Stomach smooth muscle (tissue), 2 donors: Measurements from ENCODE around the gene PAK6.
A peak's percentile ranks its signal among the peaks of the same experiment; 100 is the strongest.

Source experiments
- H3K27ac ChIP-seq: one replicate; pipeline ENCODE4 v1.7.0; 2013; ENCODE audit warnings: mild to moderate bottlenecking, low read length, inconsistent platforms
- H3K27me3 ChIP-seq, 2 donors: one replicate each; pipeline ENCODE4 v1.7.0; 2013; ENCODE audit warnings: low read length in 2 of 2; ENCODE audit not compliant: insufficient read depth in 2 of 2, control insufficient read depth in 1 of 2
- H3K36me3 ChIP-seq, 2 donors: one replicate each; pipeline ENCODE4 v1.7.0; 2013; ENCODE audit warnings: low read length in 2 of 2; ENCODE audit not compliant: control insufficient read depth in 2 of 2, insufficient read depth in 2 of 2
- H3K4me1 ChIP-seq: one replicate; pipeline ENCODE4 v1.7.0; 2013; ENCODE audit warnings: low read length; ENCODE audit not compliant: control insufficient read depth, insufficient read depth
- H3K4me3 ChIP-seq, 2 donors: one replicate each; pipeline ENCODE4 v1.7.0; 2013; ENCODE audit warnings: low read length in 2 of 2
- H3K9ac ChIP-seq, 2 donors: one replicate each; pipeline ENCODE4 v1.7.0; 2013; ENCODE audit warnings: low read length in 2 of 2, mild to moderate bottlenecking in 1 of 2
- H3K9me3 ChIP-seq, 2 donors: one replicate each; pipeline ENCODE4 v1.7.0; 2013; ENCODE audit warnings: low read length in 2 of 2; ENCODE audit not compliant: control insufficient read depth in 2 of 2
- donor health status: healthy.
- donor health status: Pancreatic carcinoma.

Gene PAK6

DNA sequence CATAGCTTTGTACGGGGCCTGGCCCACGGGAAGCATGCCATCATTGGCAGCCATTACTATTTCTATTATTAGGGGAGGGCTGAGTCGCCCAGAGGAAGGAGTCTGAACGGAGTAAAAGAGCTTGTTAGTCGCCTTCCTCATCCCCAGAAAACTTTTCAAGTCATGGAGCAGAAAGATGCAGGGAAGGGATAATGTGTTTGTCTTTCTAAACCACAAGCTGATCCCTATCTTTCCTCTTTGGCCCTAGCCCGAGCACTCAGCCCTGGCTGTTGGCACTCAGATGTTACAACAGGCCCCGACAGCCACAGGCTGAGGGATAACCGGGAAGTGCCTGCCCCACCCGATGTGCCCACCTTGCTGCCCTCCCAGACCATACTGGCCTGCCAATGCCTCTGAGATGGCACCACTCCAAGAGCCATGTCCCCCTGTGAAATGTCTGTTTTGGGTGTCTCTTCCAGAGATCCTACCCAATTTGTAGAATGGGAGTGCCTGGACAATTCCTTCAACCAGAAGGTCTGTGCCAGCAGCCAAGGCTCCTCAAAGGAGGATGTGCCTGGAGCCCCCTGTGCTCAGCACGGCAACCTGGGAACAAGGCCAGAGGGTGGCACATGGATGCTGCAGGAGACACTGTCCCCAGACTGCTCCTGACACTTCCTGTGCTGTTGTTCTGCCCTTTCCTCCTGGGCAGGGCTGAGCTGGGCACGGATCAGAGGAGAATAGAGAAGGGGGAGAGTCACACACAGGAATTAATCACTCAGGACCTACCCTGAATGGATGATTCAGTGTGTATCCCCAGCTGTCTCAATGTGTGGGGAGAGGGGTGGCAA is 10.8 kb downstream of the PAK6 start:
- H3K27ac ChIP-seq: no peak overlapping the region
- H3K4me1 ChIP-seq: peaks cover 12% of the 10 kb centered on the region
- no peaks in the 10 kb centered on the region for H3K9me3 ChIP-seq
- H3K27me3 ChIP-seq: peaks cover 2 to 4% of the 10 kb centered on the region in 2 donors
- H3K36me3 ChIP-seq: no peaks in the 10 kb centered on the region
- no peak overlapping the region for H3K4me3 ChIP-seq
- H3K9ac ChIP-seq: no peak overlapping the region

GRCh38 chr15:40250304-40250656 is 11.4 kb downstream of the PAK6 start:
- Histone ChIP-seq H3K9me3 (no peaks in the 10 kb centered on the region), H3K9ac (no peak overlapping the region), H3K27me3 (peaks cover 2 to 4% of the 10 kb centered on the region in 2 donors), H3K4me1 (peaks cover 12% of the 10 kb centered on the region), H3K36me3 (no peaks in the 10 kb centered on the region), H3K4me3 (no peak overlapping the region), H3K27ac (no peak overlapping the region)

GRCh38 chr15:40250771-40251483 is 12.1 kb downstream of the PAK6 start:
- H3K27me3 ChIP-seq: peaks cover 2 to 4% of the 10 kb centered on the region in 2 donors
- no peaks in the 10 kb centered on the region for H3K36me3 ChIP-seq
- no peak overlapping the region for H3K27ac ChIP-seq
- H3K9me3 ChIP-seq: no peaks in the 10 kb centered on the region
- no peak overlapping the region for H3K9ac ChIP-seq
- no peak overlapping the region for H3K4me3 ChIP-seq
- peaks cover 12% of the 10 kb centered on the region for H3K4me1 ChIP-seq

DNA sequence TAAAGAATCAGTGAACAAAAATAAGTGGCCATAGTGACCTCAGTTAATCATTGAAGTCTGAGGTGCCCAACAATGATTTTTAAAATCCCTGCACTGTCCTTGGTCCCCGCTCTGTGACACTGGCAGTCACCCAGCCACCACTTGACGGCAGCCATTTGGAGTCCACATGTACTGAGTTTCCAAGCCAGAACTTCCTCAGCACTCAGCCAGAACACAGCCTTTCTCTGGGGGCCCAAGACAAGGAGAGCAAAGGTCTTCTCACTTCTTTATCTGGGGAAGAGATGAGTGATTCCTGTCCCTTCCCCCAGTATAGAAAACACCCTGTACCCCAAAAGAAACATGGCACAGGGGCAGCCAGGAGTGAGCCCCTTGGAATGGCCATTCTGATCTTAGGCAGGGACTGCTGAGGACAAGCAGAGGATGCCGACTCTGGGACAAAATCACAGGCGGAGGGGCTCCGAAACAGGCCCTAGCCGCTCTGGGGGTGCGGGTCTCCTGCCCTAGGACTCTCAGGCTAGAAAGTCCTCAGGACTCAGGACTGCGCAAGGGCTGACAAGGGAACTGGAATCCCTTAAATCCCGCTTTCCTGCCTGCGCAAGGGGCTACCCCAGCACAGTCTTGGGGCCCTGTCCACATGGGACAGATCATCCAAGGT is 12.8 kb downstream of the PAK6 start:
- Histone ChIP-seq H3K9me3 (no peaks in the 10 kb centered on the region), H3K27me3 (peaks cover 2 to 7% of the 10 kb centered on the region in 2 donors), H3K4me3 (no peak overlapping the region), H3K36me3 (no peaks in the 10 kb centered on the region), H3K9ac (no peak overlapping the region), H3K4me1 (peaks cover 12% of the 10 kb centered on the region), H3K27ac (no peak overlapping the region)

DNA sequence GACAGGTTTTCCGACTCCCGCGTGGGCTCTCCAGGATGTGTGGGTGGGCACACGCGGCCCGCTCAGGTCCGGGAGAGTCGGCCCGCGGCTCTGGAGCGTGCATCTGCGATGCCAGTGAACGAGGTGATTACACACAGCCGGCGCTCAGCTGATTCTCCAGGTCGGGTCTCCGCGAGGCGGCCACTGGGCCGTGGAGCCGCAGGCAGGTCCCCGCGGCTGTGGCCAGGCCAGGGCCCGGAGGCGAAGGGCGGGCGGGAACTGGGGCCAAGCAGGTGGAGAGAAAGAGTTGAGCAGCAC is 13.2 kb downstream of the PAK6 start:
- peak overlapping the region in 1 of 2 donors; percentile 79 for H3K4me3 ChIP-seq

GRCh38 chr15:40252438-40253166 is 13.7 kb downstream of the PAK6 start:
- Histone ChIP-seq H3K9me3 (no peaks in the 10 kb centered on the region), H3K36me3 (no peaks in the 10 kb centered on the region), H3K9ac (peak overlapping the region; percentile 4 to 51), H3K4me3 (peak overlapping the region; percentile 50 to 79), H3K4me1 (peaks cover 12% of the 10 kb centered on the region), H3K27me3 (peaks cover 2 to 7% of the 10 kb centered on the region in 2 donors), H3K27ac (no peak overlapping the region)

More for the DNA sequence above, 13.2 kb downstream of the PAK6 start:
- no peak overlapping the region for H3K27ac ChIP-seq
- H3K36me3 ChIP-seq: no peaks in the 10 kb centered on the region
- H3K9me3 ChIP-seq: no peaks in the 10 kb centered on the region
- peaks cover 12% of the 10 kb centered on the region for H3K4me1 ChIP-seq
- no peak overlapping the region for H3K9ac ChIP-seq
- H3K27me3 ChIP-seq: peaks cover 2 to 7% of the 10 kb centered on the region in 2 donors

DNA sequence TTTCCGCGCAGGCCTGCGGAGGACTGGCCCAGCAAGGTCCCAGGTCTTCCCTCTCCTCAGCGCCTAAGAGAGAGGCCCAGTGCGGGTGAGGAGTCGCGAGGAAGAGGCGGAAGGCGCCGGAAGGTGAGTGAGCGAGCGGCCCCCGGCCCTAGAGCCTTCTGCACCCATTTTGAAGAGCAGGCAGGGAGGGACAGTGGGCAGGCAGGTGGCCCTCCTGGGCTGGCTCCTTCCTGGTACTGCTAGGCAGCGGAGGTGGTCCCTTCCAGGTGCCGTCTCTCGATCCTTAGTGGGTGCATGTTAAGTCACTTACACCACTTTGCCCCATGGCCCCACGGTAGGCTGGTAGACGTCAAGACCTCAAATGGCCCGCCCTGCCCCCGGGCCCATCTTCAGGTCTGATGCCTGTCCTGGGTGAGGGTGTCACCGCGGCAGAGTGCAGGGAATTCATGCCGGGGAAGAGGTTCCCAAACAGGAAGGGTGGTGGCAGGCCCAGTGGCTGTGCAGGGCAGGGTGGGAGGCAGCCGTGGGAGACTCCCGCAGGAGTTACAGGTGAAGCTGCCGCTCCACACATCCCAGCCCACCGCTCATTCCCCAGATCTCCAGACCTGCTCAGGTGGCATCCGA is 14.4 kb downstream of the PAK6 start:
- Histone ChIP-seq H3K4me1 (peaks cover 12% of the 10 kb centered on the region), H3K36me3 (no peaks in the 10 kb centered on the region), H3K27me3 (peaks cover 4 to 7% of the 10 kb centered on the region in 2 donors), H3K9me3 (no peaks in the 10 kb centered on the region), H3K4me3 (peak overlapping the region; percentile 50 to 79), H3K27ac (no peak overlapping the region), H3K9ac (peak overlapping the region; percentile 4 to 51)

- no peaks in the 10 kb centered on the region for H3K36me3 ChIP-seq
- no peak overlapping the region for H3K27ac ChIP-seq
- peaks cover 12% of the 10 kb centered on the region for H3K4me1 ChIP-seq
- H3K9ac ChIP-seq: no peak overlapping the region
- no peaks in the 10 kb centered on the region for H3K9me3 ChIP-seq
- no peak overlapping the region for H3K4me3 ChIP-seq
- peaks cover 6 to 10% of the 10 kb centered on the region in 2 donors for H3K27me3 ChIP-seq
Observed at GRCh38 chr15:40254452-40254851, 15.6 kb downstream of the PAK6 start.

GRCh38 chr15:40255033-40255432 is 16.2 kb downstream of the PAK6 start:
- Histone ChIP-seq H3K27me3 (peaks cover 6 to 10% of the 10 kb centered on the region in 2 donors), H3K9ac (no peak overlapping the region), H3K27ac (no peak overlapping the region), H3K9me3 (no peaks in the 10 kb centered on the region), H3K4me1 (peaks cover 12% of the 10 kb centered on the region), H3K4me3 (no peak overlapping the region), H3K36me3 (no peaks in the 10 kb centered on the region)

GRCh38 chr15:40256638-40257235 is 17.9 kb downstream of the PAK6 start:
- Histone ChIP-seq H3K27me3 (peaks cover 6 to 10% of the 10 kb centered on the region in 2 donors), H3K36me3 (no peaks in the 10 kb centered on the region)

More at GRCh38 chr15:40256638-40257235, 17.9 kb downstream of the PAK6 start:
- no peak overlapping the region for H3K4me3 ChIP-seq
- no peak overlapping the region for H3K27ac ChIP-seq
- peaks cover 12% of the 10 kb centered on the region for H3K4me1 ChIP-seq
- H3K9ac ChIP-seq: no peak overlapping the region
- H3K9me3 ChIP-seq: no peaks in the 10 kb centered on the region
